Left lung (tissue), 10 donors: ENCODE data around the gene ARMH3. TPM values are rescaled to one million over a fixed set of nuclear protein-coding genes. Genes with fewer than 3 reads are reported as not detected.
"Not testable (repeated sequence)": the region's sequence is repeated elsewhere in the genome, so short reads cannot be mapped to it uniquely, and the experiment has no call there.

Source experiments
- ATAC-seq: fragments of 200-7000 bp; cut with Tn5 transposase; one replicate; pipeline ENCODE4 v1.9.1; 2020; ENCODE audit warnings: moderate library complexity
- DNase-seq, 4 donors: peaks; one replicate each; pipeline ENCODE4 v3.0.0-alpha.2; 2013 to 2020
- H3K27ac ChIP-seq, 2 donors: fragments of 200-600 bp; sonication (generic) in 1 of 2; one replicate each; pipeline versions ENCODE4 v1.5.0 to v1.8.0; 2020 to 2021
- H3K27me3 ChIP-seq, 2 donors: fragments of 200-600 bp; sonication (generic) in 1 of 2; one replicate each; pipeline versions ENCODE4 v1.5.0 to v1.8.0; 2020 to 2021
- H3K36me3 ChIP-seq, 2 donors: fragments of 200-600 bp; sonication (generic) in 1 of 2; one replicate each; pipeline versions ENCODE4 v1.5.0 to v1.8.0; 2020 to 2021
- H3K4me1 ChIP-seq, 2 donors: fragments of 200-600 bp; one replicate each; pipeline ENCODE4 v1.8.0; 2021
- H3K4me3 ChIP-seq, 2 donors: fragments of 200-600 bp; sonication (generic) in 1 of 2; one replicate each; pipeline versions ENCODE4 v1.5.0 to v1.8.0; 2020 to 2021; ENCODE audit warnings: mild to moderate bottlenecking in 1 of 2
- H3K9me3 ChIP-seq, 2 donors: fragments of 200-600 bp; sonication (generic) in 1 of 2; one replicate each; pipeline versions ENCODE4 v1.5.0 to v1.8.0; 2020 to 2021
- CTCF ChIP-seq, 2 donors: fragments of 200-600 bp; sonication (generic) in 1 of 2; IDR thresholded peaks; one replicate each; pipeline versions ENCODE4 v1.5.0 to v1.8.0; 2021; ENCODE audit warnings: antibody characterized with exemption in 2 of 2
- intact Hi-C, 2 donors: fragments of 100-400 bp; cut with DNase I; formaldehyde crosslinking; loops; one replicate each; pipeline versions ENCODE4 v1.11.2 to v1.14.2; 2022
- polyA plus RNA-seq, 6 donors: library from polyadenylated mRNA; unstranded; fragments of 120-200 nt; gene quantifications; one replicate each; pipeline ENCODE4 v1.2.1, GENCODE V29; 2013; ENCODE audit not compliant: insufficient read length in 6 of 6
- total RNA-seq, 2 donors: library from RNA; stranded (reverse); fragmentation: NEBNext Ultra II Directional; extraction: Animal tissue kit (Norgen Biotek cat#: 25700); gene quantifications; one replicate each; pipeline ENCODE4 v1.2.1, GENCODE V29; 2021
- donor health status: DM: no; HTN: yes; CAD: no.
- donor health status: DM: no; HTN: no; CAD: no.

The ARMH3 gene
- total and polyA plus RNA-seq, 8 donors, result 19.4 to 26.2 (median 23.4) TPM

DNA sequence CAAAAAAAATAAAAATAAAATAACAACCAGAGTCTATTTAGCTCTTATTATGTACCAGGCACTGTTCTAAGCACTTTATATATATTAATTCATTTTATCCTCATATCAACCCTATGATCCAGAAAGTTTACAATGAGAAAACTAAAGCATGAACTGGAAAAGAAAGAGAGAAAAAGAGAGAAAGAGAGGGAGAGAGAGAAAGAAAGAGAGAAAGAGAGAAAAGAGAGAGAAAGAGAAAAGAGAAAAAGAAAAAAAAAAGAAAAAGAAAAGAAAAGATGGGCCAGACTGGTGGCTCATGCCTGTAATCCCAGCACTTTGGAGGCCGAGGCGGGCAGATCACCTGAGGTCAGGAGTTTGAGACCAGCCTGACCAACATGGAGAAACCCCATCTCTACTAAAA is 9.9 kb downstream of the ARMH3 start:
- ATAC-seq, result no peak
- H3K27ac ChIP-seq, result peak overlapping the region; percentile 2 to 50
- intact Hi-C loops, result no loop called here

GRCh38 chr10:102045292-102045691 is 10.7 kb downstream of the ARMH3 start:
- no peaks in the 10 kb centered on the region for H3K36me3 ChIP-seq
- ATAC-seq, result peak; percentile 78
- H3K27me3 ChIP-seq, result no peaks in the 10 kb centered on the region
- H3K27ac ChIP-seq, result peak overlapping the region; percentile 2 to 50
- intact Hi-C loops, result no loop called here
- no peak for TF ChIP-seq CTCF (IDR thresholded peaks at IDR 0.05)
- no peaks in the 10 kb centered on the region for H3K9me3 ChIP-seq
- no peak overlapping the region for H3K4me3 ChIP-seq
- peaks cover 4 to 30% of the 10 kb centered on the region in 2 donors for H3K4me1 ChIP-seq
- DNase-seq, result peak in 1 of 4 donors; percentile 51

More for the DNA sequence above, 9.9 kb downstream of the ARMH3 start:
- Histone ChIP-seq H3K27me3 (no peaks in the 10 kb centered on the region), H3K4me1 (peaks cover 4 to 30% of the 10 kb centered on the region in 2 donors), H3K36me3 (no peaks in the 10 kb centered on the region), H3K9me3 (no peaks in the 10 kb centered on the region), H3K4me3 (no peak overlapping the region)
- no peak for DNase-seq
- no peak for TF ChIP-seq CTCF (IDR thresholded peaks at IDR 0.05)

GRCh38 chr10:102040305-102041050 is 15.5 kb downstream of the ARMH3 start:
- Histone ChIP-seq H3K4me1 (peaks cover 4 to 28% of the 10 kb centered on the region in 2 donors), H3K4me3 (no peak overlapping the region), H3K27ac (no peak overlapping the region), H3K36me3 (peaks cover 0 to 39% of the 10 kb centered on the region in 2 donors), H3K27me3 (no peaks in the 10 kb centered on the region), H3K9me3 (no peaks in the 10 kb centered on the region)
- no peak for TF ChIP-seq CTCF (IDR thresholded peaks at IDR 0.05)
- DNase-seq (no peak), ATAC-seq (no peak)
- intact Hi-C loops, result no loop called here

DNA sequence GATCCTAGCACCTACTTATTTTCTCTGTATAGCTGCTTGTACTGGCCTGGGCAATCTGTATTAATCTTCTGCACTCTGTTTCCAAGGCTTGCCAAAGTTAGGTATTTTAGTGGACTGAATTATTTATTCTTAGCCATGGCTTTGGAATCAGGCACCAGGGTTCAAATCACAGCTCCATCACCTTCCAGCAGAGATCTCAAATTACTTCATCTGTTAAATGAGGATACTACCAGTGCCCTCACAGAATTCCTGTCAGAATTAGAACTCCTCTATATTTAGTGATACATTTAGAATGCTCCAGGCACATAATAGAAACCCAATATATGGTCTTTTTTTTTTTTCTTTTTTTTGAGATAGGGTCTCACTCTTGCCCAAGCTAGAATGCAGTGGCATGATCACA is 17.6 kb downstream of the ARMH3 start:
- Histone ChIP-seq H3K27ac (no peak overlapping the region), H3K4me1 (peaks cover 0 to 8% of the 10 kb centered on the region in 2 donors), H3K9me3 (no peaks in the 10 kb centered on the region), H3K36me3 (peaks cover 0 to 54% of the 10 kb centered on the region in 2 donors), H3K27me3 (no peaks in the 10 kb centered on the region), H3K4me3 (no peak overlapping the region)
- intact Hi-C loops, result no loop called here
- no peak for TF ChIP-seq CTCF (IDR thresholded peaks at IDR 0.05)
- DNase-seq (no peak), ATAC-seq (no peak)

GRCh38 chr10:102035807-102036206 is 20.2 kb downstream of the ARMH3 start:
- H3K4me1 ChIP-seq, DNase-seq, intact Hi-C loops, H3K4me3 ChIP-seq, H3K9me3 ChIP-seq, H3K27ac ChIP-seq, ATAC-seq, H3K27me3 ChIP-seq: not testable (repeated sequence)
- peaks cover 0 to 81% of the 10 kb centered on the region in 2 donors for H3K36me3 ChIP-seq
